WTC11 (cell line): ENCODE data around the gene UQCRC2. TPM values are rescaled to one million over a fixed set of nuclear protein-coding genes. Genes with fewer than 3 reads are reported as not detected.

Experiments
- ATAC-seq: fragments of 200-7000 bp; cut with Tn5 transposase; 2 replicates; pipeline ENCODE4 v1.10.0; 2021; ENCODE audit warnings: mild to moderate bottlenecking, moderate library complexity
- CTCF ChIA-PET: fragments of 300-600 bp; sonication (Branson Sonifier 250); formaldehyde crosslinking; loops from one replicate; lab custom pipeline; 2021; ENCODE audit warnings: antibody characterized with exemption; lab: Charles Lee
- POLR2A ChIA-PET: fragments of 350-600 bp; sonication (Branson Sonifier 250); formaldehyde crosslinking; loops from one replicate; lab custom pipeline; 2021; ENCODE audit warnings: antibody characterized with exemption; lab: Charles Lee
- DNase-seq: peaks from one replicate; pipeline ENCODE4 v3.0.0; 2021; ENCODE audit warnings: low spot score
- H3K27ac Mint-ChIP-seq: 2 replicates; pipeline ENCODE4 v1.8.0; 2021; ENCODE audit warnings: mixed read lengths
- H3K27me3 Mint-ChIP-seq: 2 replicates; pipeline ENCODE4 v1.8.0; 2021; ENCODE audit warnings: low read depth, mild to moderate bottlenecking, moderate library complexity, mixed read lengths
- H3K36me3 Mint-ChIP-seq: 2 replicates; pipeline ENCODE4 v1.8.0; 2021; ENCODE audit warnings: mixed read lengths
- H3K4me1 Mint-ChIP-seq: 2 replicates; pipeline ENCODE4 v1.8.0; 2022; ENCODE audit warnings: mixed read lengths
- H3K4me3 Mint-ChIP-seq: 2 replicates; pipeline ENCODE4 v1.8.0; 2021; ENCODE audit warnings: mild to moderate bottlenecking, moderate library complexity, mixed read lengths
- H3K9me3 Mint-ChIP-seq: 2 replicates; pipeline ENCODE4 v1.8.0; 2021; ENCODE audit warnings: mixed read lengths
- CREB1 ChIP-seq: sonication (generic); formaldehyde crosslinking; IDR thresholded peaks from 2 replicates; pipeline ENCODE4 v1.8.0; 2023; ENCODE audit warnings: mild to moderate bottlenecking, missing genetic modification reagents
- CREM ChIP-seq: sonication (generic); formaldehyde crosslinking; IDR thresholded peaks from 2 replicates; pipeline ENCODE4 v1.8.1; 2022; ENCODE audit warnings: mild to moderate bottlenecking, missing genetic modification reagents, moderate library complexity
- FOXK1 ChIP-seq: sonication (generic); formaldehyde crosslinking; IDR thresholded peaks from 2 replicates; pipeline ENCODE4 v1.8.0; 2022; ENCODE audit warnings: mild to moderate bottlenecking, moderate library complexity, missing genetic modification reagents
- GTF2I ChIP-seq: fragments of 250-450 bp; sonication (Bioruptor Pico); conservative IDR thresholded peaks from 2 replicates; pipeline ENCODE4 v1.4.0; 2021; ENCODE audit warnings: mild to moderate bottlenecking
- JAZF1 ChIP-seq: fragments of 250-450 bp; sonication (Bioruptor Pico); IDR thresholded peaks from 2 replicates; pipeline ENCODE4 v1.9.0; 2021; ENCODE audit warnings: moderate library complexity, mild to moderate bottlenecking, inconsistent platforms
- MYBL2 ChIP-seq: sonication (generic); formaldehyde crosslinking; IDR thresholded peaks from 2 replicates; pipeline ENCODE4 v1.8.1; 2023; ENCODE audit warnings: mild to moderate bottlenecking, moderate library complexity, missing genetic modification reagents
- NR1H2 ChIP-seq: sonication (generic); formaldehyde crosslinking; IDR thresholded peaks from 2 replicates; pipeline ENCODE4 v1.9.0; 2021; ENCODE audit warnings: mild to moderate bottlenecking, moderate library complexity, missing genetic modification reagents
- NR3C1 ChIP-seq: sonication (generic); formaldehyde crosslinking; conservative IDR thresholded peaks from 2 replicates; pipeline ENCODE4 v1.8.1; 2023; ENCODE audit warnings: low read depth, mild to moderate bottlenecking, missing genetic modification reagents
- SMAD3 ChIP-seq: sonication (generic); formaldehyde crosslinking; IDR thresholded peaks from 2 replicates; pipeline ENCODE4 v1.8.0; 2022; ENCODE audit warnings: missing genetic modification reagents, mild to moderate bottlenecking, borderline replicate concordance
- ZNF232 ChIP-seq: sonication (generic); formaldehyde crosslinking; IDR thresholded peaks from 2 replicates; pipeline ENCODE4 v1.8.0; 2022; ENCODE audit warnings: mild to moderate bottlenecking, missing genetic modification reagents
- ZNF416 ChIP-seq: fragments of 250-450 bp; sonication (Bioruptor Pico); IDR thresholded peaks from 2 replicates; pipeline ENCODE4 v1.9.0; 2021; ENCODE audit warnings: mild to moderate bottlenecking, inconsistent platforms
- total RNA-seq: library from RNA; stranded (reverse); gene quantifications from 3 replicates; pipeline ENCODE4 v1.2.3, GENCODE V29; 2021
- TF ChIP-seq, protein P1 (sequence below): sonication (generic); formaldehyde crosslinking; IDR thresholded peaks from 2 replicates; pipeline ENCODE4 v1.8.1; 2022; ENCODE audit warnings: low read depth, missing genetic modification reagents, borderline replicate concordance
- TF ChIP-seq, protein P2 (sequence below): fragments of 250-450 bp; sonication (Bioruptor Pico); IDR thresholded peaks from 2 replicates; pipeline ENCODE4 v1.9.0; 2021; ENCODE audit warnings: moderate library complexity, mild to moderate bottlenecking, inconsistent platforms, borderline replicate concordance
- TF ChIP-seq, protein P3 (sequence below): sonication (generic); formaldehyde crosslinking; conservative IDR thresholded peaks from 2 replicates; pipeline ENCODE4 v1.8.1; 2023; ENCODE audit warnings: mild to moderate bottlenecking, low read depth, missing genetic modification reagents, moderate library complexity
- TF ChIP-seq, protein P4 (sequence below): fragments of 250-450 bp; sonication (Bioruptor Pico); IDR thresholded peaks from 2 replicates; pipeline ENCODE4 v1.8.0; 2021; ENCODE audit warnings: mild to moderate bottlenecking
- TF ChIP-seq, protein P5 (sequence below): sonication (generic); formaldehyde crosslinking; IDR thresholded peaks from 2 replicates; pipeline ENCODE4 v1.8.0; 2023; ENCODE audit warnings: mild to moderate bottlenecking, missing genetic modification reagents
- TF ChIP-seq, protein P6 (sequence below): sonication (generic); formaldehyde crosslinking; IDR thresholded peaks from 2 replicates; pipeline ENCODE4 v1.8.1; 2023; ENCODE audit warnings: mild to moderate bottlenecking, missing genetic modification reagents, moderate library complexity
- TF ChIP-seq, protein P7 (sequence below): sonication (generic); formaldehyde crosslinking; IDR thresholded peaks from 2 replicates; pipeline ENCODE4 v1.8.0; 2022; ENCODE audit warnings: mild to moderate bottlenecking, missing genetic modification reagents
- TF ChIP-seq, protein P8 (sequence below): sonication (generic); formaldehyde crosslinking; IDR thresholded peaks from 2 replicates; pipeline ENCODE4 v1.8.1; 2023; ENCODE audit warnings: mild to moderate bottlenecking, missing genetic modification reagents

Gene UQCRC2
- total RNA-seq, 1 experiment from 2014 or later: 197 TPM

DNA sequence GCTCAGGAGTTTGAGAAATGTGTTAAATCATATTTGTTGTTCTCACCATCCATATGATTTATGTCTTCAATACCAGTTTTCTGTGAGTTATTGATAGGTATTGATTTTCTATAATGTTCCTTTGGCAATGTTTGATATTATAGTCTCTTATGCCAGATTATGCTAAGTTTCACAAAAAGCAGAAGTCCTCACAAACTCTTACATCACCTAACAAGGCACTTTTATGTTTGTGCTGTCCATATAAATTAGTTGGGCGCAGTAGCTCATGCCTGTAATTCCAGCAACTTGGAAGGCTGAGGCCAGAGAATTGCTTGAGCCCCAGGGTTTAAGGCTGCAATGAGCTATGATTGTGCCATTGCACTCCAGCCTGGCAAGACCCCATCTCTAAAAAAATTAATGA is 12.6 kb upstream of the UQCRC2 start:
- ATAC-seq (no peak), DNase-seq (no peak)
- Mint-ChIP-seq H3K9me3 (no peaks in the 10 kb centered on the region), H3K4me1 (peaks cover 4% of the 10 kb centered on the region), H3K27ac (no peak overlapping the region)
- ChIA-PET POLR2A (no interaction called here), CTCF (no interaction called here)
- TF ChIP-seq, protein P1, sequence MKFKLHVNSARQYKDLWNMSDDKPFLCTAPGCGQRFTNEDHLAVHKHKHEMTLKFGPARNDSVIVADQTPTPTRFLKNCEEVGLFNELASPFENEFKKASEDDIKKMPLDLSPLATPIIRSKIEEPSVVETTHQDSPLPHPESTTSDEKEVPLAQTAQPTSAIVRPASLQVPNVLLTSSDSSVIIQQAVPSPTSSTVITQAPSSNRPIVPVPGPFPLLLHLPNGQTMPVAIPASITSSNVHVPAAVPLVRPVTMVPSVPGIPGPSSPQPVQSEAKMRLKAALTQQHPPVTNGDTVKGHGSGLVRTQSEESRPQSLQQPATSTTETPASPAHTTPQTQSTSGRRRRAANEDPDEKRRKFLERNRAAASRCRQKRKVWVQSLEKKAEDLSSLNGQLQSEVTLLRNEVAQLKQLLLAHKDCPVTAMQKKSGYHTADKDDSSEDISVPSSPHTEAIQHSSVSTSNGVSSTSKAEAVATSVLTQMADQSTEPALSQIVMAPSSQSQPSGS: no peak
- TF ChIP-seq FOXK1: no peak
- no peak for TF ChIP-seq CREM (CRISPR knock-in tag)
- TF ChIP-seq, protein P2, sequence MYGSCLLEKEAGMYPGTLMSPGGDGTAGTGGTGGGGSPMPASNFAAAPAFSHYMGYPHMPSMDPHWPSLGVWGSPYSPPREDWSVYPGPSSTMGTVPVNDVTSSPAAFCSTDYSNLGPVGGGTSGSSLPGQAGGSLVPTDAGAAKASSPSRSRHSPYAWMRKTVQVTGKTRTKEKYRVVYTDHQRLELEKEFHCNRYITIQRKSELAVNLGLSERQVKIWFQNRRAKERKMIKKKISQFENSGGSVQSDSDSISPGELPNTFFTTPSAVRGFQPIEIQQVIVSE (CRISPR knock-in tag): no peak
- TF ChIP-seq, protein P3, sequence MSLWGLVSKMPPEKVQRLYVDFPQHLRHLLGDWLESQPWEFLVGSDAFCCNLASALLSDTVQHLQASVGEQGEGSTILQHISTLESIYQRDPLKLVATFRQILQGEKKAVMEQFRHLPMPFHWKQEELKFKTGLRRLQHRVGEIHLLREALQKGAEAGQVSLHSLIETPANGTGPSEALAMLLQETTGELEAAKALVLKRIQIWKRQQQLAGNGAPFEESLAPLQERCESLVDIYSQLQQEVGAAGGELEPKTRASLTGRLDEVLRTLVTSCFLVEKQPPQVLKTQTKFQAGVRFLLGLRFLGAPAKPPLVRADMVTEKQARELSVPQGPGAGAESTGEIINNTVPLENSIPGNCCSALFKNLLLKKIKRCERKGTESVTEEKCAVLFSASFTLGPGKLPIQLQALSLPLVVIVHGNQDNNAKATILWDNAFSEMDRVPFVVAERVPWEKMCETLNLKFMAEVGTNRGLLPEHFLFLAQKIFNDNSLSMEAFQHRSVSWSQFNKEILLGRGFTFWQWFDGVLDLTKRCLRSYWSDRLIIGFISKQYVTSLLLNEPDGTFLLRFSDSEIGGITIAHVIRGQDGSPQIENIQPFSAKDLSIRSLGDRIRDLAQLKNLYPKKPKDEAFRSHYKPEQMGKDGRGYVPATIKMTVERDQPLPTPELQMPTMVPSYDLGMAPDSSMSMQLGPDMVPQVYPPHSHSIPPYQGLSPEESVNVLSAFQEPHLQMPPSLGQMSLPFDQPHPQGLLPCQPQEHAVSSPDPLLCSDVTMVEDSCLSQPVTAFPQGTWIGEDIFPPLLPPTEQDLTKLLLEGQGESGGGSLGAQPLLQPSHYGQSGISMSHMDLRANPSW (CRISPR knock-in tag): no peak
- no peak for TF ChIP-seq JAZF1 (CRISPR knock-in tag)
- TF ChIP-seq, all 79 proteins: peak for 0
- no peak overlapping the region for H3K4me3 Mint-ChIP-seq
- H3K27me3 Mint-ChIP-seq: peaks cover 9% of the 10 kb centered on the region
- H3K36me3 Mint-ChIP-seq: no peaks in the 10 kb centered on the region

DNA sequence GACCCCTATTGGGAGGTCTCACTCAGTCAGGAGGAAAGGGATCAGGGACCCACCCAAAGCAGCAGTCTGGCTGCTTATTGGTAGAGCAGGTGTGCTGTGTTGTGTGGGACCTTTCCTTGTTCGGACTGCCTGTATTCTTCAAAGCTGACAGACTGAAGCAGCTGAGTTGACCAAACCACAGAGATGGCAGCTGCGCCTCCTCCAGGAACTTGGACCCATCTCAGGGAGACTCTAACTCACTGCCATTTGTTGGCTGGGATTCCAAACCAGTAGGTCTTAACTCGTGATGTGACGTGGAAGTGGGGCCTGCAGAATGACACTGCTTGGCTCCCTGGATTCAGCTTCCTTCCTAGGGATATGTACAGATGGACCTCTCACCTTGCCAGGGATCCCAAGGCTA is 9.6 kb upstream of the UQCRC2 start:
- no peak overlapping the region for H3K4me3 Mint-ChIP-seq
- no peaks in the 10 kb centered on the region for H3K36me3 Mint-ChIP-seq
- peaks cover 4% of the 10 kb centered on the region for H3K4me1 Mint-ChIP-seq
- ChIA-PET POLR2A (no interaction called here), CTCF (interaction anchor here (1.4 to 2.1 kb wide), 2 partner anchors 9 to 134 kb away, joined by 6 to 7 read pairs; no protein-coding TSS in a partner anchor)
- TF ChIP-seq CREB1 (no peak), NR1H2 (CRISPR knock-in tag) (no peak), SMAD3 (CRISPR knock-in tag) (no peak), ZNF416 (CRISPR knock-in tag) (no peak), NR3C1 (CRISPR knock-in tag) (no peak), GTF2I (no peak), MYBL2 (CRISPR knock-in tag) (no peak), ZNF232 (CRISPR knock-in tag) (no peak)
- TF ChIP-seq, protein P4, sequence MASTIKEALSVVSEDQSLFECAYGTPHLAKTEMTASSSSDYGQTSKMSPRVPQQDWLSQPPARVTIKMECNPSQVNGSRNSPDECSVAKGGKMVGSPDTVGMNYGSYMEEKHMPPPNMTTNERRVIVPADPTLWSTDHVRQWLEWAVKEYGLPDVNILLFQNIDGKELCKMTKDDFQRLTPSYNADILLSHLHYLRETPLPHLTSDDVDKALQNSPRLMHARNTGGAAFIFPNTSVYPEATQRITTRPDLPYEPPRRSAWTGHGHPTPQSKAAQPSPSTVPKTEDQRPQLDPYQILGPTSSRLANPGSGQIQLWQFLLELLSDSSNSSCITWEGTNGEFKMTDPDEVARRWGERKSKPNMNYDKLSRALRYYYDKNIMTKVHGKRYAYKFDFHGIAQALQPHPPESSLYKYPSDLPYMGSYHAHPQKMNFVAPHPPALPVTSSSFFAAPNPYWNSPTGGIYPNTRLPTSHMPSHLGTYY (CRISPR knock-in tag): no peak
- TF ChIP-seq, protein P5, sequence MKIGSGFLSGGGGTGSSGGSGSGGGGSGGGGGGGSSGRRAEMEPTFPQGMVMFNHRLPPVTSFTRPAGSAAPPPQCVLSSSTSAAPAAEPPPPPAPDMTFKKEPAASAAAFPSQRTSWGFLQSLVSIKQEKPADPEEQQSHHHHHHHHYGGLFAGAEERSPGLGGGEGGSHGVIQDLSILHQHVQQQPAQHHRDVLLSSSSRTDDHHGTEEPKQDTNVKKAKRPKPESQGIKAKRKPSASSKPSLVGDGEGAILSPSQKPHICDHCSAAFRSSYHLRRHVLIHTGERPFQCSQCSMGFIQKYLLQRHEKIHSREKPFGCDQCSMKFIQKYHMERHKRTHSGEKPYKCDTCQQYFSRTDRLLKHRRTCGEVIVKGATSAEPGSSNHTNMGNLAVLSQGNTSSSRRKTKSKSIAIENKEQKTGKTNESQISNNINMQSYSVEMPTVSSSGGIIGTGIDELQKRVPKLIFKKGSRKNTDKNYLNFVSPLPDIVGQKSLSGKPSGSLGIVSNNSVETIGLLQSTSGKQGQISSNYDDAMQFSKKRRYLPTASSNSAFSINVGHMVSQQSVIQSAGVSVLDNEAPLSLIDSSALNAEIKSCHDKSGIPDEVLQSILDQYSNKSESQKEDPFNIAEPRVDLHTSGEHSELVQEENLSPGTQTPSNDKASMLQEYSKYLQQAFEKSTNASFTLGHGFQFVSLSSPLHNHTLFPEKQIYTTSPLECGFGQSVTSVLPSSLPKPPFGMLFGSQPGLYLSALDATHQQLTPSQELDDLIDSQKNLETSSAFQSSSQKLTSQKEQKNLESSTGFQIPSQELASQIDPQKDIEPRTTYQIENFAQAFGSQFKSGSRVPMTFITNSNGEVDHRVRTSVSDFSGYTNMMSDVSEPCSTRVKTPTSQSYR (CRISPR knock-in tag): no peak
- TF ChIP-seq, protein P6, sequence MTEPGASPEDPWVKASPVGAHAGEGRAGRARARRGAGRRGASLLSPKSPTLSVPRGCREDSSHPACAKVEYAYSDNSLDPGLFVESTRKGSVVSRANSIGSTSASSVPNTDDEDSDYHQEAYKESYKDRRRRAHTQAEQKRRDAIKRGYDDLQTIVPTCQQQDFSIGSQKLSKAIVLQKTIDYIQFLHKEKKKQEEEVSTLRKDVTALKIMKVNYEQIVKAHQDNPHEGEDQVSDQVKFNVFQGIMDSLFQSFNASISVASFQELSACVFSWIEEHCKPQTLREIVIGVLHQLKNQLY (CRISPR knock-in tag): no peak
- TF ChIP-seq, protein P7, sequence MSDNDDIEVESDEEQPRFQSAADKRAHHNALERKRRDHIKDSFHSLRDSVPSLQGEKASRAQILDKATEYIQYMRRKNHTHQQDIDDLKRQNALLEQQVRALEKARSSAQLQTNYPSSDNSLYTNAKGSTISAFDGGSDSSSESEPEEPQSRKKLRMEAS (CRISPR knock-in tag): no peak
- TF ChIP-seq, protein P8, sequence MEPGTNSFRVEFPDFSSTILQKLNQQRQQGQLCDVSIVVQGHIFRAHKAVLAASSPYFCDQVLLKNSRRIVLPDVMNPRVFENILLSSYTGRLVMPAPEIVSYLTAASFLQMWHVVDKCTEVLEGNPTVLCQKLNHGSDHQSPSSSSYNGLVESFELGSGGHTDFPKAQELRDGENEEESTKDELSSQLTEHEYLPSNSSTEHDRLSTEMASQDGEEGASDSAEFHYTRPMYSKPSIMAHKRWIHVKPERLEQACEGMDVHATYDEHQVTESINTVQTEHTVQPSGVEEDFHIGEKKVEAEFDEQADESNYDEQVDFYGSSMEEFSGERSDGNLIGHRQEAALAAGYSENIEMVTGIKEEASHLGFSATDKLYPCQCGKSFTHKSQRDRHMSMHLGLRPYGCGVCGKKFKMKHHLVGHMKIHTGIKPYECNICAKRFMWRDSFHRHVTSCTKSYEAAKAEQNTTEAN (CRISPR knock-in tag): no peak
- DNase-seq: no peak
- no peak for ATAC-seq
- H3K27ac Mint-ChIP-seq: no peak overlapping the region
- H3K27me3 Mint-ChIP-seq: peaks cover 12% of the 10 kb centered on the region
- no peaks in the 10 kb centered on the region for H3K9me3 Mint-ChIP-seq
